NCI-H1930 (cell line): ENCODE data around the gene CCDC7.
"Not testable (repeated sequence)": the region's sequence is repeated elsewhere in the genome, so short reads cannot be mapped to it uniquely, and the experiment has no call there.

Experiments
- DNase-seq, 2 experiments: peaks; one replicate each; lab custom pipeline; 2025; lab: John Stamatoyannopoulos, UW

Gene CCDC7

GRCh38 chr10:32454148-32454547, 8.2 kb downstream of the CCDC7 start:
- no peak for DNase-seq

GRCh38 chr10:32459051-32459698, 13.2 kb downstream of the CCDC7 start:
- DNase-seq = no peak

- no peak for DNase-seq
These were observed 15.3 kb downstream of the CCDC7 start for GRCh38 chr10:32461203-32461602.

GRCh38 chr10:32471232-32471631, 25.3 kb downstream of the CCDC7 start:
- DNase-seq = no peak

- no peak for DNase-seq
These were observed 31.6 kb downstream of the CCDC7 start for GRCh38 chr10:32477499-32477898.

- no peak for DNase-seq
These were observed 35.7 kb downstream of the CCDC7 start for GRCh38 chr10:32481606-32482005.

GRCh38 chr10:32483019-32483502, 37.1 kb downstream of the CCDC7 start:
- DNase-seq = not testable (repeated sequence)

GRCh38 chr10:32488038-32488437, 42.1 kb downstream of the CCDC7 start:
- DNase-seq = not testable (repeated sequence)

GRCh38 chr10:32489158-32489557, 43.2 kb downstream of the CCDC7 start:
- no peak for DNase-seq

GRCh38 chr10:32489901-32490300, 44.0 kb downstream of the CCDC7 start:
- DNase-seq = no peak

- not testable (repeated sequence) for DNase-seq
These were observed 48.6 kb downstream of the CCDC7 start for GRCh38 chr10:32494562-32494961.

- DNase-seq = not testable (repeated sequence)
These were observed 54.2 kb downstream of the CCDC7 start for GRCh38 chr10:32500136-32500535.

GRCh38 chr10:32501906-32502305, 56.0 kb downstream of the CCDC7 start:
- DNase-seq = no peak

GRCh38 chr10:32505762-32506420, 60.0 kb downstream of the CCDC7 start:
- not testable (repeated sequence) for DNase-seq

GRCh38 chr10:32511599-32511998, 65.7 kb downstream of the CCDC7 start:
- no peak for DNase-seq

- no peak for DNase-seq
These were observed 70.9 kb downstream of the CCDC7 start for GRCh38 chr10:32516567-32517495.

- no peak for DNase-seq
These were observed 84.3 kb downstream of the CCDC7 start for GRCh38 chr10:32530231-32530630.

GRCh38 chr10:32538256-32538655, 92.3 kb downstream of the CCDC7 start:
- no peak for DNase-seq

- no peak for DNase-seq
These were observed 94.9 kb downstream of the CCDC7 start for GRCh38 chr10:32540691-32541470.

GRCh38 chr10:32548208-32548607, 102.3 kb downstream of the CCDC7 start:
- no peak for DNase-seq

- DNase-seq = no peak
These were observed 110.9 kb downstream of the CCDC7 start for GRCh38 chr10:32556783-32557395.
